ENCODE data around the gene DOCK1.

DNA sequence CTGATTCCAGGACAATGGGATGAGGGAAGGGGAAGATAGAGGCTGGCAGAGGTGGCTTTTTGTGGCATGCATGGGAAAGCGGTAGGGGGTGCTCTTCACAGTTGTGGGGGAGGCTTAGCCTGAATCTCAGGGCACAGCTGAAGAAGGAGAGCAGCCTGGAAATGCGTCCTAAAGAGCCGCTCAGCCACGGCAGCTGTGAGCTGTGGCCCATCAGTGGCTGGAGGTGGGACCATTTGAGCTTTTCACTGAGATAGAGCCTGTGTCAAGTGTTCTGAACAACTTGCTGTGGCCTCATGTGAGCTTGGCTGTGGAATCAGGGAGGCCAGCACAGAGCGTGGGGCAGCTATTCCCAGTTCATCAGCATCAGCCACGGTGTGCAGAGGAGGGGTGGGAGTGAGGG is 391.5 kb downstream of the DOCK1 start:
- TF ChIP-seq, protein P1, sequence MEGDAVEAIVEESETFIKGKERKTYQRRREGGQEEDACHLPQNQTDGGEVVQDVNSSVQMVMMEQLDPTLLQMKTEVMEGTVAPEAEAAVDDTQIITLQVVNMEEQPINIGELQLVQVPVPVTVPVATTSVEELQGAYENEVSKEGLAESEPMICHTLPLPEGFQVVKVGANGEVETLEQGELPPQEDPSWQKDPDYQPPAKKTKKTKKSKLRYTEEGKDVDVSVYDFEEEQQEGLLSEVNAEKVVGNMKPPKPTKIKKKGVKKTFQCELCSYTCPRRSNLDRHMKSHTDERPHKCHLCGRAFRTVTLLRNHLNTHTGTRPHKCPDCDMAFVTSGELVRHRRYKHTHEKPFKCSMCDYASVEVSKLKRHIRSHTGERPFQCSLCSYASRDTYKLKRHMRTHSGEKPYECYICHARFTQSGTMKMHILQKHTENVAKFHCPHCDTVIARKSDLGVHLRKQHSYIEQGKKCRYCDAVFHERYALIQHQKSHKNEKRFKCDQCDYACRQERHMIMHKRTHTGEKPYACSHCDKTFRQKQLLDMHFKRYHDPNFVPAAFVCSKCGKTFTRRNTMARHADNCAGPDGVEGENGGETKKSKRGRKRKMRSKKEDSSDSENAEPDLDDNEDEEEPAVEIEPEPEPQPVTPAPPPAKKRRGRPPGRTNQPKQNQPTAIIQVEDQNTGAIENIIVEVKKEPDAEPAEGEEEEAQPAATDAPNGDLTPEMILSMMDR (IDR thresholded peaks at IDR 0.05; ENCODE audit: low read length): no peak
- TF ChIP-seq EZH2 (optimal IDR thresholded peaks at IDR 0.05; ENCODE audit: low read depth, low read length): no peak

Data from MM.1S (cell line).